Erythroblast (primary cell): ENCODE data around the gene EYA2.

Source experiments
- GATA1 ChIP-seq: IDR thresholded peaks from 2 replicates; pipeline ENCODE4 v1.6.1; 2011; ENCODE audit warnings: low read depth, mild to moderate bottlenecking, control low read depth, low read length, moderate library complexity
- POLR2A ChIP-seq: IDR thresholded peaks from 2 replicates; pipeline ENCODE4 v1.6.1; 2011; ENCODE audit warnings: mild to moderate bottlenecking, low read length

DNA sequence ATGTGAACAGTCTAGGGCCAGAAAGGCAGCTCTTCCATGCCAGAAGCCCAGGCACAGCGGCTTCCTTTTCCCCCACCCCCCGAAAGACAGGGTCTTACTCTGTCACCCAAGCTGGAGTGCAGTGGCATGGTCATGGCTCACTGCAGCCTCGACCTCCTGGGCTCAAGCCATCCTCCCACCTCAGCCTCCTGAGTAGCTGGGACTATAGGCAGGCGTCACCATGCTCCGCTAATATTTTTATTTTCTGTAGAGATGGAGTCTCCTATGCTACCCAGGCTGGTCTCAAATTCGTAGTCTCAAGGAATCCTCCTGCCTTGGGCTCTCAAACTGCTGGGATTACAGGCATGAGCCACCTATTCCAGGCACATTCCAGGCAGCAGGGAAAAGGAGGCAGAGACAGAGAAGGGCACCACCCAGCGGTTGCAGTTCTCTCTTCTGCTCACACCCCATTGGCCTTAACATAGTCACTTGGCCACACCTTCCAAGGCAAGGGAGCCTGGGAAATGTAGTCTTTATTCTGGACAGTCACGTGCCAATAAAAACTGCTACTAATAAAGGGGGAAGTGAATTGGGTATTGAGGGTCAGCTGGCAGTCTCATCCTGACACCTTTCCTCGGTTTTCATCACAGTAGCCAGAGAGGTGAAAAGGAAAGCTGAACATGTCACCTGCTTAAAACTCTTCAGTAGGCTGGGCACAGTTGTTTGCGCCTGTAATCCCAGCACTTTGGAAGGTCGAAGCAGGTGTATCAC, 255.9 kb downstream of the EYA2 start:
- TF ChIP-seq POLR2A (no peak), GATA1 (no peak)
